ENCODE measurements around the gene TTC23. TPM values are rescaled to one million over a fixed set of nuclear protein-coding genes. Genes with fewer than 3 reads are reported as not detected.
A peak's percentile ranks its signal among the peaks of the same experiment; 100 is the strongest.

Gene TTC23
- total and polyA plus RNA-seq, 9 of the 15 experiments (the other 6 are each of a cell fraction or from before 2014, with no cell fraction given) = 0.41 to 4.5 (median 2.5) TPM

GRCh38 chr15:99158626-99159412 is 90.6 kb downstream of the TTC23 start (continued):
- TF ChIP-seq UBTF (IDR thresholded peaks at IDR 0.05; ENCODE audit: borderline replicate concordance in 1 of 2, low read depth in 2 of 2, low read length in 2 of 2) (no peak), ZNF830 (CRISPR knock-in tag; IDR thresholded peaks at IDR 0.05) (no peak), FOXK1 (CRISPR knock-in tag; IDR thresholded peaks at IDR 0.05; ENCODE audit: borderline replicate concordance) (no peak), KDM1A (IDR thresholded peaks at IDR 0.05) (no peak), ZNF316 (IDR thresholded peaks at IDR 0.05) (peak; percentile 50; the same call in 1 of the 2 replicates), ELF2 (CRISPR knock-in tag; IDR thresholded peaks at IDR 0.05) (no peak), THRA (IDR thresholded peaks at IDR 0.05) (no peak), C11orf30 (IDR thresholded peaks at IDR 0.05; ENCODE audit: low read depth) (0 out of 2 replicates have a peak, but pooled peaks have one; percentile 14), TRIM28 (IDR thresholded peaks at IDR 0.05) (no peak), MAFG (tag; conservative IDR thresholded peaks at IDR 0.05) (0 out of 2 replicates have a peak, but pooled peaks have one; percentile 21), MAFK (IDR thresholded peaks at IDR 0.05; ENCODE audit: low read length) (no peak; the same call in 1 of the 2 replicates), RBM22 (IDR thresholded peaks at IDR 0.05; ENCODE audit: low read depth, low read length, poor library complexity, severe bottlenecking) (no peak), ZNF655 (CRISPR knock-in tag; IDR thresholded peaks at IDR 0.05) (no peak), MBD2 (IDR thresholded peaks at IDR 0.05; ENCODE audit: borderline replicate concordance, low read depth) (no peak), ZNF398 (CRISPR knock-in tag; IDR thresholded peaks at IDR 0.05) (no peak), FUS (optimal IDR thresholded peaks at IDR 0.05; ENCODE audit: low read depth, low read length) (no peak), IRF9 (tag; IDR thresholded peaks at IDR 0.05) (no peak)

All from K562 (cell line).